Astrocyte of the hippocampus (primary cell): Measurements from ENCODE around the gene TBX19.
A peak's percentile ranks its signal among the peaks of the same experiment; 100 is the strongest.
"Not testable (repeated sequence)": the region's sequence is repeated elsewhere in the genome, so short reads cannot be mapped to it uniquely, and the experiment has no call there.

Source experiments
- DNase-seq: peaks from one replicate; pipeline ENCODE4 v3.0.0; 2011; ENCODE audit warnings: low read depth, low spot score

The TBX19 gene

DNA sequence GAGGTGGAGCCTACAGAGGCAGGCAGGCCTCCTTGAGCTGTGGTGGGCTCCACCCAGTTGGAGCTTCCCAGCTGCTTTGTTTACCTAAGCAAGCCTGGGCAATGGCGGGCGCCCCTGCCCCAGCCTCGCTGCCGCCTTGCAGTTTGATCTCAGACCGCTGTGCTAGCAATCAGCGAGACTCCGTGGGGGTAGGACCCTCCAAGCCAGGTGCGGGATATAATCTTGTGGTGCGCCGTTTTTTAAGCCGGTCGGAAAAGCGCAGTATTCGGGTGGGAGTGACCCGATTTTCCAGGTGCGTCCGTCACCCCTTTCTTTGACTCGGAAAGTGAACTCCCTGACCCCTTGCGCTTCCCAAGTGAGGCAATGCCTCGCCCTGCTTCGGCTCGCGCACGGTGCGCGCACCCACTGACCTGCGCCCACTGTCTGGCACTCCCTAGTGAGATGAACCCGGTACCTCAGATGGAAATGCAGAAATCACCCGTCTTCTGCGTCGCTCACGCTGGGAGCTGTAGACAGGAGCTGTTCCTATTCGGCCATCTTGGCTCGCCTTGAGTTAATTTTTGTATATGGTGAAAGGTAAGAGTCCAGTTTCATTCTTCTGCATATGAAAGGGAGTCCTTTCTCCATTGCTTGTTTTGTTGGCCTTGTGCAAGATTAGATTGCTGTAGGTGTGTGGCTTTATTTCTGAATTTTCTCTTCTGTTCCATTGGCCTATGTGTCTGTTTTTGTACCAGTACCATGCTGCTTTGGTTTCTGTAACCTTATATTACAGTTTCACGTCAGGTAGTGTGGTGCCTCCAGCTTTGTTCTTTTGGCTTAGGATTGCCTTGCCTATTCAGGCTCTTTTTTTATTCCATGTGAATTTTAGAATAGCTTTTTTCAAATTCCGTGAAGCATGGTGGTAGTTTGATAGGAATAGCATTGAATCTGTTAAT, 73.9 kb downstream of the TBX19 start:
- DNase-seq, result not testable (repeated sequence)

DNA sequence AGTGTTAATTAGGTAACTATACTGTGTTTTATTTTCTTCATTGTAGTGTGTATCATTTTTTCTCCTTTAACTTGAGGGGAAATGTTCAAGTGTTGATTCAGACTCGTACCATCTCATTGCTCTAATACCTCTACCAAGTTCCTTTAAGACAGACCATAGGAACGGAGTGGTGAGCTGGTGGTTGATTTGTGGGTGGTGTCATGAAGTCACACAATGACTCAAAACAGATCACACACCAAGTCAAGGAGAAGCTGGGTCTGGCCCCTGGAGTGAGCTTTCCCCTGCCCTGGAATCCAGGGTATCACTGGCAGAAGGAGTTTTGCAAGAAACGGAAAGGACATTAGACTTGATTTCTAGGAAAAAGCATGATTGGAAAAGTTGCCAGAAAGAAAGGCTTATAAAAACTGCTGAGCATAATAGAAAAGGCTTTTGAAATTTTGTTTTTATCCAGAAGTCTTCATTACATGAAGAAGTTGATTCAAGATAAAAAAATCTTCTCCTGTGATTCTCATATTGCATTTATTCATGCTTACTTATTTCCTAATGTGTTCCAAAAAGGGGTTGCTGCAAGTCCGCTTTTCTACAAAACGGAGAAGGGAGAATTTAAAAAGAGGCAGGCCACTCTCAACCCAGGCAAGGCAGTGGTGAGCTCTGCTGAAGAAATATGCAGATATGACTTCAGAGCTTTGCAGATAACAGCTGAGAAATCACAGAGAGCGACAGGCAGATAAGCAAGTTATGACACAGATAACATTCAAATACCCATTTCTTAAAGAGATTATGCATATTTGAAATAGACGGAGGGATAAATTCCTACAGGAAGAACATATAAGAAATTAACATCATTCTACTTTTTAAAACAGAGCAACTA, 79.7 kb downstream of the TBX19 start:
- DNase-seq, result peak; percentile 24

DNA sequence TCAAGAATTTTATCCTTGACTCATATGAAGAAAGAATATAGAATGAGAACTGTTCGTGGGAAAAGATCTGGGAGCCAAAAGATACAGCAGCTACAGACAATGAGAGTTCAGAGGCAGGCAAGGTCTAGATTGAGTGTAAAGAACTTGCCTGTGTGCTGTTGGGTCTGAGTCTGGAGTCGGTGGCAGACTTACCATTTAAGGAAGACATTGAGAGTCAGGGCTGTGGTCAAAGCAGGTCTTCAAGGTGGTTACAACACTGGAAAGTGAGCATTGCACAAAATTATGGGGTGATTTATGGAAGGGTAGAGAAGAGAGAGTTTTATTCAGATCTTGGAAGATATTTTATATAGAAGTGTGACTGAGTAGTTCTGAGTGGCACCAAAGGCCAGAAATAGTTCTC, 80.6 kb downstream of the TBX19 start:
- no peak for DNase-seq

DNA sequence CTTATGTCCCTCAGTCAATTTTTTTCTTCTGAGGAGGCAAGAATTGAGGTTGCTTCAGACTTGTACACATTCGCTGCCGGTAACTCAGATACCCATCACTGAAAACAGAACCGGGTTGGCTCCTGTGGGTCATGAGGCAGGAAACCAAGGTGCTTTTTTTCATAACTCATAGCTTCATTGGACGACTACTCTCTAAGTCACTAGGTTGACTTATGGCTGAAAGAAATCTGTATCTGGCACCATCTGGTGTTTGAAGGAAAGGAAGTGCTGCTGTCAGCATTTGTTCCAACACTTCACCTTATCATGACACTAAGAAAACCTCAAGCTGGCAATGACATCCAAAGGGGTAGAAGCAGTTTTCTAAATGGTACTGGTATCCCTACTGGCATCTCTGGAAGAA, 82.3 kb downstream of the TBX19 start:
- no peak for DNase-seq
